Measurements from ENCODE around the gene POLR1H. TPM values are rescaled to one million over a fixed set of nuclear protein-coding genes. Genes with fewer than 3 reads are reported as not detected.
"Not testable (repeated sequence)": the region's sequence is repeated elsewhere in the genome, so short reads cannot be mapped to it uniquely, and the experiment has no call there.

The POLR1H gene
- total and polyA plus RNA-seq, 2 experiments from 2014 or later: 22.0 to 26.8 TPM

DNA sequence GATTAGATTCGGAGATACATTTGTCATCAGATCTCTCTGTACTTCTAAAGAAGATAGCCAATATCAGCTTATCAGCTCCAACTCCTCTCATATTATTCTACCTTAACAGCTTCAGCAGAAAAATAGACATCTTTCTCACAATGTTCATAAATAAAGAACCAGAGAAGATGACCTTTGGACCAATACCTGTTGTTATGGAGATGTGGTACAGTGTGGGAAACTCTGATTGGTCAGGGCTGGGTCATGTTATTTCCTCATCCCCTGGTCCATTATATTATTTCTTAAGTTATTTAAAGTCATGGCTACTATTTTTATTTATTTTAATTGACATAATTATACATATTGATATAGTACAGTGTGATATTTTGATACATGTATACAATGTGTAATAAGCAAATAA lies 35.9 kb upstream of the POLR1H start:
- no peak for TF ChIP-seq CTCF (IDR thresholded peaks at IDR 0.05; ENCODE audit: low read depth, low read length)
- no peak overlapping the region for H3K27ac ChIP-seq
- no peaks in the 10 kb centered on the region for H3K36me3 ChIP-seq
- DNase-seq (ENCODE audit: low read depth in 1 of 2, low spot score in 1 of 2): no peak
- no peak overlapping the region for H3K4me3 ChIP-seq
- no peaks in the 10 kb centered on the region for H3K4me1 ChIP-seq (ENCODE audit: low read depth)
- no peaks in the 10 kb centered on the region for H3K9me3 ChIP-seq (ENCODE audit: low read depth)
- no peaks in the 10 kb centered on the region for H3K27me3 ChIP-seq

DNA sequence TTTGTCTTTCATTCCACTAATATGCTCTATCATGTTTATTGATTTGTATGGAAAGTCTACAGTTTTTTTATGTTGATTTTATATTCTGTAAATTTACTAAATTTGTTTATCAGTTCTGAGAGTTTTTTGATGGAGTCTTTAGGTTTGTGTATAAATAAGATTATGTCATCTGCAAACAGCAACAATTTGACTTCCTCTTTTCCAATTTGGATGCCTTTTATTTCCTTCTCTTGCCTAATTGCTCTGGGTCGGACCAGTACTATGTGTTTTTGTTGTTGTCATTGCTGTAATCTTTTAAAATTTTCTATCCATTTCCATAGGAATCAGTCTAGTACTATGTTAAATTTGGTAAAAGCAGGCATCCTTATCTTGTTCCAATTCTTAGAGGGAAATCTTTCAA lies 31.5 kb upstream of the POLR1H start:
- Histone ChIP-seq H3K27me3 (no peaks in the 10 kb centered on the region), H3K36me3 (no peaks in the 10 kb centered on the region), H3K4me1 (ENCODE audit: low read depth) (no peaks in the 10 kb centered on the region), H3K27ac (no peak overlapping the region), H3K9me3 (ENCODE audit: low read depth) (no peaks in the 10 kb centered on the region), H3K4me3 (no peak overlapping the region)
- no peak for TF ChIP-seq CTCF (IDR thresholded peaks at IDR 0.05; ENCODE audit: low read depth, low read length)
- no peak for DNase-seq (ENCODE audit: low read depth in 1 of 2, low spot score in 1 of 2)

DNA sequence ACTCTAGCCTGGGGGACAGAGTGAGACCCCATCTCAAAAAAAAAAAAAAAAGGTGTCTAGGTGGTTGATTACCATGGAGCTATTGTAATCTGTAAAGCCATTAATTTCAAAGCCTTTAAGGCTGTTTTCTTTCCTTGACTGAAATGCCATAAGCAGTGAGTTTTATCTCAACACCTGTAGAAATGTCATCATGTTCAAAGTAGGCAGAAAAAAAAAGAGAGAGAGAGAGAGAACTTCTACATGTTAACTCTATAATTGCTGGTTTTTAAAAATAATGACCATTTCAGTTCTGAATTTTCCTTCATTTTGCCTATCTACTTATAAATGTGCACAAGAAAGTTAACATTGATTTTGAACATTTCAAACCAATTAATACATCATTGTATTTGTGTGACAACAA lies 29.7 kb upstream of the POLR1H start:
- no peaks in the 10 kb centered on the region for H3K4me1 ChIP-seq (ENCODE audit: low read depth)
- no peak for TF ChIP-seq CTCF (IDR thresholded peaks at IDR 0.05; ENCODE audit: low read depth, low read length)
- H3K36me3 ChIP-seq: no peaks in the 10 kb centered on the region
- H3K4me3 ChIP-seq: no peak overlapping the region
- H3K9me3 ChIP-seq (ENCODE audit: low read depth): no peaks in the 10 kb centered on the region
- H3K27me3 ChIP-seq: no peaks in the 10 kb centered on the region
- no peak for DNase-seq (ENCODE audit: low read depth in 1 of 2, low spot score in 1 of 2)
- no peak overlapping the region for H3K27ac ChIP-seq

DNA sequence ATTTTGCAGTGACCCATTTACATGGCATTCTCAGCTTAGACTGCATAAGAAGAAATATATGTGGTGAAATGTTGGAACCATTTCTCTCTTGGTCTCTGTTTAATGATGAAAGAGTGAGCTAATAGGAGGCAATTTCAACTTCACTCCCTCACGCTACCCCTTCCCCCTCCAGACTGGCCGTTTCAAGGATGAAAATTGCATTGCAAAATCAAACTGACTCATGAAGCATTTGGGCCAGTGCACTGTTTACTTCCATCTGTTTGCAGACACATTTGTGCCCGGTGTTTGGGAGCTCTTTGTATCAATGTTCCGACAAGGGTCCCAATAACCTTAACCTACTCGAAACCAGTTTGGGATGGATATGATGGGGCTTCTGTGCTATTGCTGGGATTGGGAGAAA lies 27.6 kb upstream of the POLR1H start:
- not testable (repeated sequence) for H3K4me3 ChIP-seq; H3K27ac ChIP-seq; H3K9me3 ChIP-seq (ENCODE audit: low read depth); H3K27me3 ChIP-seq; H3K4me1 ChIP-seq (ENCODE audit: low read depth); H3K36me3 ChIP-seq
- DNase-seq (ENCODE audit: low read depth in 1 of 2, low spot score in 1 of 2): peak in 1 of 2 donors; percentile 89

- H3K27me3 ChIP-seq: no peaks in the 10 kb centered on the region
- no peak for TF ChIP-seq CTCF (IDR thresholded peaks at IDR 0.05; ENCODE audit: low read depth, low read length)
These were observed 25.3 kb upstream of the POLR1H start for GRCh38 chr6:30035784-30036183.

DNA sequence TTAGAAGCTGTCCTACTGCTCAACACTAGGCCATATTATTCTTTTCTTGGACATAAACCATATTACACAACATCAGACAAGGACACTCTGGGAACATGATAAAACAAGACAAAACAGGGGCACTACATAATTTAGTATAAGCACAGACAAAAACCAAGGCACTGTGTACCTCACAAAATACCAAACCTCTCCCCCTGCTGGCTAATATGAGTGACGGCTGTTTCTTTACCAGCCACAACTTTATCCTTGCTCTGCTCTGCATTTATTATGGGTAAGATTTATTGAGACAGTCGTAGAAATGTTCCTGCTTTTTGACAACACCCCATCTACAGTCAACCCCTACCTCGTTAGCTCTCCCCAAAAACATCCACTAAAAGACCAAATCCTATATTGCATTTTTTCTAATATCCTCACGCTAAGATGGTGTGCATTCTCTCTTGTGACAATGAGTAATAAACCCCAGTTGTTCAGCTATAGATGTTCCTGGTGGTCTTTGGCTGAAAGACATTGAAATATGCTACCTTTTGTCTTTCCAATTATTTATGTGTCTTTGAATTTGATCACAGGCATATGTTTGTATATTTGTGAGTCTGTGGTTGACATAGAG lies 23.8 kb upstream of the POLR1H start:
- Histone ChIP-seq H3K9me3 (ENCODE audit: low read depth) (no peaks in the 10 kb centered on the region), H3K4me3 (no peak overlapping the region), H3K36me3 (no peaks in the 10 kb centered on the region), H3K27me3 (no peaks in the 10 kb centered on the region), H3K4me1 (ENCODE audit: low read depth) (no peaks in the 10 kb centered on the region), H3K27ac (no peak overlapping the region)
- DNase-seq (ENCODE audit: low read depth in 1 of 2, low spot score in 1 of 2): peak; percentile 23 to 60
- TF ChIP-seq CTCF (IDR thresholded peaks at IDR 0.05; ENCODE audit: low read depth, low read length): peak; percentile 55

More at GRCh38 chr6:30035784-30036183, 25.3 kb upstream of the POLR1H start:
- no peak for DNase-seq (ENCODE audit: low read depth in 1 of 2, low spot score in 1 of 2)
- Histone ChIP-seq H3K4me3 (no peak overlapping the region), H3K27ac (no peak overlapping the region), H3K9me3 (ENCODE audit: low read depth) (no peaks in the 10 kb centered on the region), H3K4me1 (ENCODE audit: low read depth) (no peaks in the 10 kb centered on the region), H3K36me3 (no peaks in the 10 kb centered on the region)
